IgD-negative memory B cell (primary cell): ENCODE data around the gene SLC16A5. TPM values are rescaled to one million over a fixed set of nuclear protein-coding genes. Genes with fewer than 3 reads are reported as not detected.
"Not testable (repeated sequence)": the region's sequence is repeated elsewhere in the genome, so short reads cannot be mapped to it uniquely, and the experiment has no call there.

Experiments
- H3K27ac Mint-ChIP-seq, 3 donors: one replicate each; pipeline ENCODE4 v1.8.0; 2020 to 2022; ENCODE audit warnings: mild to moderate bottlenecking in 3 of 3, mixed read lengths in 3 of 3, moderate library complexity in 1 of 3
- H3K27me3 Mint-ChIP-seq: one replicate; pipeline ENCODE4 v1.8.0; 2021; ENCODE audit warnings: mixed read lengths
- H3K36me3 Mint-ChIP-seq: one replicate; pipeline ENCODE4 v1.8.0; 2020; ENCODE audit warnings: mild to moderate bottlenecking, mixed read lengths
- H3K4me1 Mint-ChIP-seq, 3 donors: one replicate each; pipeline ENCODE4 v1.8.0; 2020 to 2022; ENCODE audit warnings: mixed read lengths in 3 of 3, mild to moderate bottlenecking in 1 of 3
- H3K4me3 Mint-ChIP-seq, 4 donors: one replicate each; pipeline ENCODE4 v1.8.0; 2020 to 2022; ENCODE audit warnings: mild to moderate bottlenecking in 4 of 4, mixed read lengths in 4 of 4, moderate library complexity in 3 of 4
- H3K9me3 Mint-ChIP-seq, 3 donors: one replicate each; pipeline ENCODE4 v1.8.0; 2020 to 2021; ENCODE audit warnings: mixed read lengths in 3 of 3, mild to moderate bottlenecking in 1 of 3
- polyA plus RNA-seq: library from polyadenylated mRNA; unstranded; fragments of 300-500 nt; fragmentation: Illumina TruSeq; gene quantifications from one replicate; pipeline ENCODE4 v1.2.3, GENCODE V29; 2021

The SLC16A5 gene
- polyA plus RNA-seq, 1 donor from 2014 or later, result 3.0 TPM

- no peaks in the 10 kb centered on the region for H3K9me3 Mint-ChIP-seq
- peak overlapping the region in 3 of 4 donors; percentile 12 to 83 (median 37) for H3K4me3 Mint-ChIP-seq
- no peaks in the 10 kb centered on the region for H3K27me3 Mint-ChIP-seq
- H3K27ac Mint-ChIP-seq, result peak overlapping the region in 2 of 3 donors; percentile 56 to 77
- peaks cover 3% of the 10 kb centered on the region for H3K36me3 Mint-ChIP-seq
- H3K4me1 Mint-ChIP-seq, result peaks cover 16 to 34% (median 19%) of the 10 kb centered on the region in 3 donors
Observed at GRCh38 chr17:75124819-75125162, 37.0 kb downstream of the SLC16A5 start.

- Mint-ChIP-seq H3K36me3 (peaks cover 2% of the 10 kb centered on the region), H3K27me3 (no peaks in the 10 kb centered on the region), H3K9me3 (no peaks in the 10 kb centered on the region), H3K4me1 (peaks cover 22 to 36% (median 23%) of the 10 kb centered on the region in 3 donors), H3K27ac (peak overlapping the region in 2 of 3 donors; percentile 19 to 92), H3K4me3 (peak overlapping the region; percentile 10 to 47 (median 20))
Observed at GRCh38 chr17:75125984-75126383, 38.2 kb downstream of the SLC16A5 start.

GRCh38 chr17:75126954-75127353 is 39.2 kb downstream of the SLC16A5 start:
- Mint-ChIP-seq H3K27me3 (no peaks in the 10 kb centered on the region), H3K4me3 (no peak overlapping the region), H3K36me3 (peaks cover 2% of the 10 kb centered on the region), H3K9me3 (no peaks in the 10 kb centered on the region), H3K4me1 (peaks cover 19 to 35% (median 24%) of the 10 kb centered on the region in 3 donors), H3K27ac (no peak overlapping the region)

GRCh38 chr17:75127936-75128335 is 40.2 kb downstream of the SLC16A5 start:
- Mint-ChIP-seq H3K4me3 (peak overlapping the region; percentile 21 to 99 (median 65)), H3K4me1 (peaks cover 24 to 39% (median 30%) of the 10 kb centered on the region in 3 donors), H3K27ac (peak overlapping the region in 2 of 3 donors; percentile 42 to 59)
- H3K27me3 Mint-ChIP-seq, H3K9me3 Mint-ChIP-seq, H3K36me3 Mint-ChIP-seq: not testable (repeated sequence)

DNA sequence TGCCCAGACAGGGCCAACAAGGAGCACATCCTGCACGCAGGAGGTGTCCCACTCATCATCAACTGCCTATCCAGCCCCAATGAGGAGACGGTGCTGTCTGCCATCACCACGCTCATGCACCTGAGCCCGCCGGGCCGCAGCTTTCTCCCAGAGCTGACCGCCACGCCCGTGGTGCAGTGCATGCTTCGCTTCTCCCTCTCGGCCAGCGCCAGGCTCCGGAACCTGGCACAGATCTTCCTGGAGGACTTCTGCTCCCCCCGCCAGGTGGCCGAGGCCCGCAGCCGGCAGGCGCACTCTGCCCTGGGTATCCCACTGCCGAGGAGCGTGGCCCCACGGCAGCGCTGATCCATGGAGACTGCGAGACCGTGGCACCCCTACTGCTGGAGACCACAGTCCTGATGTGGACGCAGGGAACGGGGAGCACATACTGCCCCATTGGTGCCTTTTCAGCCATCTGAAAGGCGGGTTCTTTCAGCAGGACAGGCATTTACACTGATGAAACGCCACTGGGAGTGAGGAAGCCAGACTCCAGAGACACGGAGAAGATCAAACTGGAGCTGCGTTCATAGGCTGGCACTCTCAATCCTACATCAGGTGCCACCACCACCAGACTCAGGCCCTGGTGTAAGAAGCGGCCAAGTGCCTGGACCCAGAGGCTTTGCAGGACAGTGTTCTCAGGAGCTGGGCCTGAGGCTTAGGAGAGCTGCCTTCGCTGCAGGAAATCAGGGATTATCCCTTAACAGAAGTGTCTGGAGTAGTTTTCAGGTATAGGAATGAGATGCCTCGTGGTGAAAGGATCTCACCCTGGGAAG is 41.1 kb downstream of the SLC16A5 start:
- Mint-ChIP-seq H3K27ac (no peak overlapping the region), H3K36me3 (peaks cover 2% of the 10 kb centered on the region), H3K27me3 (no peaks in the 10 kb centered on the region), H3K4me3 (peak overlapping the region; percentile 48 to 99 (median 76)), H3K4me1 (peaks cover 22 to 38% (median 30%) of the 10 kb centered on the region in 3 donors), H3K9me3 (no peaks in the 10 kb centered on the region)

DNA sequence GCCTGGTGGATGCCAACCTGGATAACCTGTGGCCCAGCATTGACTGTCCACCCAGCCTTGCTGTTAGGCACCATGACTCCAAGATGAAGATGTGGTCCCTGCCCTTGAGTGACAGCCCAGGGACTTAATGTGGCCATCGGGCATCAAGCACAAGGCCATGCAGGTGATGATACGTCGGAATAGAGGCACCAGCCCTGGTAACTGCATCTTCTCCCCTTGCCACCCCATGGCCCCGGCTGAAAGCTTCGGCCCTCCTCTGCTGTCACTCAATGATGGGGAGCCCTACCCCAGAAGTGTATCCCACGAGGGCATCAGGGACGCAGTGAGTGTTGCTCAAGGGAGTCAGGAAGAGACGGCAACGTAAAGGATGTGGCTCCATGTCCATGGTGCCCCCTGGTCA is 41.8 kb downstream of the SLC16A5 start:
- Mint-ChIP-seq H3K4me1 (peaks cover 19 to 34% (median 31%) of the 10 kb centered on the region in 3 donors), H3K9me3 (no peaks in the 10 kb centered on the region), H3K36me3 (peaks cover 2% of the 10 kb centered on the region), H3K4me3 (peak overlapping the region; percentile 63 to 99 (median 76)), H3K27ac (no peak overlapping the region), H3K27me3 (no peaks in the 10 kb centered on the region)

GRCh38 chr17:75130059-75130631 is 42.4 kb downstream of the SLC16A5 start:
- no peaks in the 10 kb centered on the region for H3K9me3 Mint-ChIP-seq

GRCh38 chr17:75130632-75131277 is 43.0 kb downstream of the SLC16A5 start:
- peak overlapping the region; percentile 87 to 92 (median 88) for H3K27ac Mint-ChIP-seq
- peaks cover 2% of the 10 kb centered on the region for H3K36me3 Mint-ChIP-seq
- peak overlapping the region; percentile 92 to 99 (median 96) for H3K4me3 Mint-ChIP-seq
- peaks cover 18 to 28% (median 28%) of the 10 kb centered on the region in 3 donors for H3K4me1 Mint-ChIP-seq
- no peaks in the 10 kb centered on the region for H3K9me3 Mint-ChIP-seq
- H3K27me3 Mint-ChIP-seq, result no peaks in the 10 kb centered on the region

More at GRCh38 chr17:75130059-75130631, 42.4 kb downstream of the SLC16A5 start:
- Mint-ChIP-seq H3K27ac (peak overlapping the region; percentile 87 to 92 (median 88)), H3K27me3 (no peaks in the 10 kb centered on the region), H3K36me3 (peaks cover 2% of the 10 kb centered on the region), H3K4me1 (peaks cover 19 to 32% (median 29%) of the 10 kb centered on the region in 3 donors), H3K4me3 (peak overlapping the region; percentile 92 to 99 (median 96))

DNA sequence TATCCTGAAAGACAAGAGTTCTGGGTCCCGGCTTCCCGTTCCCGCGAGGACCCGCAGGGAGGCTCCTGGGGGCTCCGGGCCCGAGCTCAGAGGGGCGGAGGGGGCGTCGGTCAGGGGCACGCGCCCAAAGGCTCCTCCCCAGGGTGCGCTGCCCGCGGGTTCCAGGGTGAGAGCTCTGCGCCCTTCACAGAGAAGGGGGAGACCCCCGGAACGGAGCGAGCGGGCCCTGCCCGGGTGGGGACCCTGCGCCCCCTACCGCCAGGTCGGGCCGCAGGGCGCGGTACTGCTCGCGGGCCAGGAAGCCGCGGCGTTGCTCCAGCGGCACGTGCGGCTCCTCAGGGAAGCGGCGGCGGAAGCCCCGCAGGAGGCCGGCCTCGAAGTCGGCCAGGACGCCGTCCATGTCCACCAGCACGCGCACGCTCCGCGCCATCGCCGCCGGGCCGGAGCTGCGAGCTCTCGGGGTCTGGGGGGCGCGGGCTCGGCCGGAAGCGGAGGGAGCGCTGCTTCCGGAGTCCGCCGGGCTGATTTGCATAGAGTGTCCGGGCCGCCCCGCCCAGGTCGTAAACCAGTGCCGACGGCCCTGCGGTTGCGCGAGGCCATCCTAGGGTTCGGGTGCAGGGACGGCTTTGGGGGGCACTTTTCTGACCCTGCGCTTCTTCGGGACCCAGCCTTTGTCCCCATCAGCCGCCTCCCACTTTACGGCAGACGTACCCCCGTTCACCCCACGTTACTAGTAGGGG is 43.7 kb downstream of the SLC16A5 start, which contains the start of gene NT5C:
Gene NT5C (minus strand): TSS at position 465 of the 740 bp plus-strand sequence. CDS start 35 bp downstream, at position 430.
- Mint-ChIP-seq H3K4me1 (peaks cover 12 to 22% (median 22%) of the 10 kb centered on the region in 3 donors), H3K4me3 (peak within 1 kb of the TSS; percentile 92 to 99 (median 97)), H3K36me3 (peaks cover 2% of the 10 kb centered on the region), H3K9me3 (no peaks in the 10 kb centered on the region), H3K27me3 (no peaks in the 10 kb centered on the region), H3K27ac (peak within 1 kb of the TSS; percentile 87 to 95 (median 88))

DNA sequence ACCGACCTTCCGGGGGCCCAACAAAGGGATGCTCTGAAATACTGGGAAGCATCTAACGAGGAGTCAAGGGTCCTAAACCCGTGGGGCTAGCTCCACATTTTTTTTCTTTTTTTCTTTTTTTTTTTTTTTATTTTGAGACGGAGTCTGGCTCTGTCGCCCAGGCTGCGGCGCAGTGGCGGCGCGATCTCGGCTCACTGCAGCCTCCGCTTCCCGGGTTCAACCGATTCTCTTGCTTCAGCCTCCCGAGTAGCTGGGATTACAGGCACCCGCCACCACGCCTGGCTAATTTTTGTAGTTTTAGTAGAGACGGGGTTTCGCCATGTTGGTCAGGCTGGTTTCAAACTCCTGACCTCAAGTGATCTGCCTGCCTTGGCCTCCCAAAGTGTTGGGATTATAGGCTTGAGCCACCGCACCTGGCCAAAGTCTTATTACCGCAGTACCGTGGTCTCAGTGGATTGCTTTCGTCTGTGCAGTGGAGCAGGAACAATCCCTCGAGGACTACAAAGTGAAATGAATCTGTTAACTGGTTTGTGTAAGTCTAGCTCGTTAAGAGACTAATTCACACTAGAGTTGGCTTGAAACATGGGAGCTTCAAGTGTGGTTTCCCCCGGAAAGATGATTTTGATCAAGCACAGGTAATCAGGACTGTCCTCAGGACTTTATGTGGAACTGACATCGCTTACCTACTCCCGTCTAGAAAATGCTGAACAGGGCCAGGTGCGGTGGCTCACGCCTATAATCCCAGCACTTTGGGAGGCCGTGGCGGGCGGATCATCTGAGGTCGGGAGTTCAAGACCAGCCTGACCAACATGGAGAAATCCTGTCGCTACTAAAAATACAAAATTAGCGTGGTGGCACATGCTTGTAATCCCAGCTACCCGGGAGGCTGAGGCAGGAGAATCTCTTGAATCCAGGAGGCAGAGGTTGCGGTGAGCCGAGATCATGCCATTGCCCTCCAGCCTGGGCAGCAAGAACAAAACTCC is 44.6 kb downstream of the SLC16A5 start:
- peak overlapping the region; percentile 66 to 95 (median 84) for H3K27ac Mint-ChIP-seq

GRCh38 chr17:75133001-75133400 is 45.2 kb downstream of the SLC16A5 start:
- Mint-ChIP-seq H3K27ac (peak overlapping the region in 1 of 3 donors; percentile 66), H3K4me1 (peaks cover 16 to 22% (median 21%) of the 10 kb centered on the region in 3 donors), H3K36me3 (peaks cover 2% of the 10 kb centered on the region), H3K4me3 (peak overlapping the region; percentile 38 to 99 (median 70)), H3K9me3 (no peaks in the 10 kb centered on the region), H3K27me3 (no peaks in the 10 kb centered on the region)

More for the DNA sequence above, 44.6 kb downstream of the SLC16A5 start:
- Mint-ChIP-seq H3K4me1 (peaks cover 16 to 22% (median 21%) of the 10 kb centered on the region in 3 donors), H3K4me3 (peak overlapping the region; percentile 92 to 99 (median 96))
- not testable (repeated sequence) for H3K9me3 Mint-ChIP-seq, H3K36me3 Mint-ChIP-seq, H3K27me3 Mint-ChIP-seq

DNA sequence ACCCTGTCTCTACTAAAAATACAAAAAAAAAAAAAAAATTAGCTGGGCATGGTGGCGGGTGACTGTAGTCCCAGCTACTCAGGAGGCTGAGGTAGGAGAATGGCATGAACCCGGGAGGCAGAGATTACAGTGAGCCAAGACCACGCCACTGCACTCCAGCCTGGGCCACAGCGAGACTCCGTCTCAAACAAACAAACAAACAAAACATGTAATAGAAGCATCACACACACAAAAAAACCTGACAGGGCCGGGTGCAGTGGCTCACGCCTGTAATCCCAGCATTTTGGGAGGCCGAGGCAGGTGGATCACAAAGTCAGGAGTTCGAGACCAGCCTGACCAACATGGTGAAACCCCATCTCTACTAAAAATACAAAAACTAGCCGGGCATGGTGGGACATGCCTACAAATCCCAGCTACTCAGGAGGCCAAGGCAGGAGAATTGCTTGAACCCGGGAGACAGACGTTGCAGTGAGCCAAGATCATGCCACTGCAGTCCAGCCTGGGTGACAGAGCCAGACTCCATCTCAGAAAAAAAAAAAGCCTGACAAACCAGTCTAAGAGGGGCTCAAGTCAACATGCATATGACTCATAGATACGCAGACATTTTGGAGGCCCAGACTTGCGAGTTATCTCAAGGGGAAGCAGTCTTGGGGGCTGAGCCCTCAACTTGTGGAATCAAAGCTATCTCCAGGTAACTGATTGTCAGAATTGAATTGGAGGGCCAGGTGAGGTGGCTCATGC is 46.0 kb downstream of the SLC16A5 start:
- Mint-ChIP-seq H3K27ac (peak overlapping the region in 2 of 3 donors; percentile 31 to 39), H3K4me3 (peak overlapping the region in 3 of 4 donors; percentile 4 to 79 (median 65)), H3K4me1 (peaks cover 16 to 20% (median 20%) of the 10 kb centered on the region in 3 donors)
- H3K36me3 Mint-ChIP-seq, H3K9me3 Mint-ChIP-seq, H3K27me3 Mint-ChIP-seq: not testable (repeated sequence)

- Mint-ChIP-seq H3K4me3 (peak overlapping the region in 1 of 4 donors; percentile 79), H3K4me1 (peaks cover 17 to 18% (median 18%) of the 10 kb centered on the region in 3 donors), H3K27ac (no peak overlapping the region), H3K36me3 (peaks cover 4% of the 10 kb centered on the region), H3K27me3 (no peaks in the 10 kb centered on the region), H3K9me3 (no peaks in the 10 kb centered on the region)
Observed at GRCh38 chr17:75135452-75135851, 47.7 kb downstream of the SLC16A5 start.
